Activated T-helper 1 cell treated with Interleukin-2 at 50 U/mL for 16 hours (primary cell): ENCODE results near the gene KY.

Experiments used
- DNase-seq: peaks from one replicate; pipeline ENCODE4 v3.0.0-alpha.2; 2020; ENCODE audit warnings: low read depth

The KY gene

DNA sequence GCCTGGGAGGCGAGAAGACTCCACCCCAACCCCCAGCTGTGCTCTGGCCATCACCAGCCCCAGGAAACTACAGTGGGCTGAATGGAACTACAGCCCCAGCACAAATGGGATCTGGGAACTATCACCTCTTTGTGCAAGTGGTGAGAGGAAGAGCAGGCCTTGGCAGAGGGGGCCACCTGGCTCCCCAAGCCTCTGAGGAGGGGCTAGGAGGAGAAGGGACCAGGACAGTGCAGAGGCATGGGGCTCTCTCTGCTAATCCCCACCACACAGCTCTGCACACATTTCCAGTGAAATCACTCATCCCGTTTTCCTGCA, 31.6 kb downstream of the KY start:
- no peak for DNase-seq

DNA sequence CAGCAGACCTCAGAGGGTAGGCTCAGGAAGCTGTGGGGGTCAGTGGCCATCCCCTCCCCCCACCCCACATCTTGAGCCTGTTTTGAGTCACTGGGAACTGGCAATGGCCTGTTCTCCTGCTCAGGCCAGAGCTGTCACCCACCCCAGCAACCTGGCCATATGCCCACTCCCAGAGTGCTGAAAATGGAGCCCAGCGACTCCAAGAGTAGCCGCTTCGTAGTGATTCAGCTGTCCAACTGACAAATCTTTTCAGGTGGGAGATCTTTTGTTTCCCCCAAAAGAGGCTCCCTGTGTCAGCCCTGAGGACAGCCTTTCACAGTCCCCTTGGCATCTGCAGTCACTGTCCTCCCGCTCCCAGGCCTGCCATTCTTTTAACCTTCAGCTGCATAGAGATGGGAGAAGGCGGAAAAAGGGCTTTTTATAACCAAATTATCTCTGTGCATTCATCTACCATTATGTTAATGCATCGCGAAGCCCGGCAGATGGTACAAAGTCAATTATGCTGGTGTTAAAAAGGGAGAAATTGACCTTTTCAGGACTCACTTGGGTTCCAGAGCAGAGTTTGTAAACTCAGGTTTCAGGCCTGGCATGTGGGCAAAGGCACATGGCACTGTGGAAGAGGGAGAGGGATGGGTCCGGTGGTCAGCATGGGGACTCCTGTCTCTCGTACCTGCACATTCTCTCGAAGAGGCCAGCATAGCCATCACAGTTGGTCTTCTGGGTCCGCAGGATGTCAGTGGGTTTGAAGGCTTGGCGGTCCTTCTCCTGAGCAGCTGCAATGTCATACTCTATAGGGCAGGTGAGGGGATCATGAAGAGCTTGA, 32.1 kb downstream of the KY start:
- DNase-seq = no peak

DNA sequence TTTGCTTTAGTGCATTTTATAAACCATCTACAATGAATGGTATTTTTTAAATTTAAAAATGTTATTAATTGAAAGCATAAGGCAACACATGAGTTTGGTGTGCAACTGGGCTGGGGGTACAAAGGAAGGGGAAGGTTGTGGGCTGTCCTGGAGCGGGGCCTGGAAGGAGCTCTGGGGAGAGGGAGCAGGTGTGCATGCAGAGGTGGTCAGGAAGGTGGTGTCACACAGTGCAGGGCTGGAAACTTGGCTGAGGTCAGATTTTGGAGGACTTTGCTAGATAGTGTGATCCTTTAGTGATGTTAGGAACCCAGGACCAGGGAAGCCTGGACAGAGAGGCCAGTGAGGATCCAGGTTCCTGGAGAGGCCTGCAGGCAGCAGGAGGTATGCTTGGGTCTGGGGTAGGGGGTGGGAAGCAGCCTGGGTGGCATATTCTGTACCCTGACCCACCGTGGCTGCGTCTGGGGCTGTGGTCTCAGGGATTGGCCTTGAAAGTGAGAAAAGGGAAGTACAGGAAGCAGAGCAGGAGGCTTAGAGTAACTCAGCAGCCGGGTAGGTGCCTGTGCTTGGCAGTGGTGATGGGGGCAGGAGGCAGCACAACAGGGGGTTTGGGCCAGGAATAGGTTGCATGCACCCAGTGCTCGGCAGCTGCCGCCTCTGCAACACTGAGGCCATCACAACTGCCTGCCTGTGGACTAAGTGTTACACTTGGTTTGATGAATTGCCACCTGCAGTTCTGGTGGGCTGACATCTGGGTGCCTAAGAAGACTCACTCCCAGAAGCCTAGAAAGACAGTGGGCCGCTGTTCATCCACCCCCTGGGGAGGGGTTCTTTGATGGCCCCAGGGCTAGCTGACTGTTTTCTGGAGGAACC, 33.0 kb downstream of the KY start:
- DNase-seq = no peak

DNA sequence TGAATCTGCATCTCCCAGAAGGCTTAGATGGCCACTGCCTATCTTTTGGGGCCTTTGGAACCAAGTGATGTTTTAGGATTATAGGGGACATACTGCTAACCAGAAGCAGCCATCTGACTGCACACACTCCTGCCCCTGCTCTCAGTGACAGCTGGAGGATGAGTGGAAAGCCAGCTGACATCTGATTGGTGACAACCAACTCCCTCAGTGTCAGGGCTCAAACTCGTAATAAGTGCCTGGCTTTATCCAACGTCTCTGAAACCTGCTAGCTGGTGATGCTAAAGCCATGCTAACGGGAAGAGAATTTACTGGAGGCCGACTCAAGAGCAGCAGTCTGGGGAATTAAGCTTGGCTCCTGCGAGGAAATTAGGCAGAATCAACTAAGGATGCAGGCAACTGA, 35.1 kb downstream of the KY start:
- DNase-seq = no peak

DNA sequence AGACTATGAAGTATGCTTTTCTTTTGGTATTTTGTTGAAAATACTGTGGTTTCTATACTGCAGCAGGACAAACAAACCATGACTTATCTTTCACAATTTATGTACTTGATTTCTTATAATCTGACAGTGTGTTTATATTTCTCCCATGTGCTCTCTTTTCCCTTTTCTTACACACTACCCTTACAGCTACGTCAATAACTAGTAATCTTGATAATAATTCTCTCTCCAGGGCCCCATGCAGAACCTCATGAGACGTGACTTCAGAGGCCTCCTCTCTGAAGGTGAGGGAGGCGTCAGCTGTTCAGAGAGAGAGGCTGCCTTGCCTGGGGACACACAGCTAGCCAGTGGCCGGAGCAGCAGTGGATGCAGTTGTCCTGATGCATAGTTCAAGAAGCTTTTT, 35.9 kb downstream of the KY start:
- DNase-seq = no peak

DNA sequence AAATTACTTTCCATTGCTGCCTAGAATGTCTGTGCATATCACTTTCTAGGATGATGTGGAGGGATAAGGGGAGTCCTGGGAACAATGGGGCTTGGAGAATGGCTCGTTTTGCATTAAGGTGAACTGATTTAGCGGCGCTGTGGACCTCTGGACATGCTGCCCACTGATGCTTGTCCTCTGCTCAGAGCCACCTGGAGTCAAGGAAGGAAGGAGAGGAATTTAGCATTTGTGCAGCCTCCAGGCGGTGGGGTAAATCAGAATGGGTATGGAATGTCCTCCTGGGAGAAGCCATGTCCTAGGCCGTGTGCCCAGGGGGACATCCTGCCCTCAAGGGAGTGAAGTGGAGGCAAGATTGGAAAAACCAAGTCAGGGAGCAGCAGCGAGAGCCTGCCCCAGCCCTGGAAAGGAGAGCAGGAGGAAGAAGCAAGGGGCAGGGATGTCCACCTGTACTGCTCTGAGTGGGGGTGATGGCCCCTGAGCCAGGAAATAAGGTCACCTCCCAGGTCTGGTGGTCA, 37.8 kb downstream of the KY start:
- DNase-seq = no peak

DNA sequence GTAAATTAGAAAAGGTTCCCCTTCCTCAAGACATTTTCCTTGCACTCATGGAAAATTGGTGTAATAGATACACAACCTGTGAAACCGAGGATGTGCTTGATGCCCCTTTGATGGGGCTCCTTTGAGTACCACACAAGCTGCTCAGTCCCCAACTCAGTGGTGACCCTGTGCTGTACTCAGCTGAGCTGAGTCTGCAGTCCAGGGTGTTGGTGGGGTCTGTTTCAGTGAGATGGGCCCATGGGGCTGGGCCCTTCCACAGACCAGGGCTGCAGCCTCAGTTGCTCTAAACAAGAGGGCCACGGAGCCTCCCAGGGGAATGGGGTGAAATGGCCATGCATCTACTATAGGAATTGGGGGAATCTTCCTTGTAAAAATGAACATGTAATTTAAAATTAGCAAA, 39.3 kb downstream of the KY start:
- DNase-seq = no peak

DNA sequence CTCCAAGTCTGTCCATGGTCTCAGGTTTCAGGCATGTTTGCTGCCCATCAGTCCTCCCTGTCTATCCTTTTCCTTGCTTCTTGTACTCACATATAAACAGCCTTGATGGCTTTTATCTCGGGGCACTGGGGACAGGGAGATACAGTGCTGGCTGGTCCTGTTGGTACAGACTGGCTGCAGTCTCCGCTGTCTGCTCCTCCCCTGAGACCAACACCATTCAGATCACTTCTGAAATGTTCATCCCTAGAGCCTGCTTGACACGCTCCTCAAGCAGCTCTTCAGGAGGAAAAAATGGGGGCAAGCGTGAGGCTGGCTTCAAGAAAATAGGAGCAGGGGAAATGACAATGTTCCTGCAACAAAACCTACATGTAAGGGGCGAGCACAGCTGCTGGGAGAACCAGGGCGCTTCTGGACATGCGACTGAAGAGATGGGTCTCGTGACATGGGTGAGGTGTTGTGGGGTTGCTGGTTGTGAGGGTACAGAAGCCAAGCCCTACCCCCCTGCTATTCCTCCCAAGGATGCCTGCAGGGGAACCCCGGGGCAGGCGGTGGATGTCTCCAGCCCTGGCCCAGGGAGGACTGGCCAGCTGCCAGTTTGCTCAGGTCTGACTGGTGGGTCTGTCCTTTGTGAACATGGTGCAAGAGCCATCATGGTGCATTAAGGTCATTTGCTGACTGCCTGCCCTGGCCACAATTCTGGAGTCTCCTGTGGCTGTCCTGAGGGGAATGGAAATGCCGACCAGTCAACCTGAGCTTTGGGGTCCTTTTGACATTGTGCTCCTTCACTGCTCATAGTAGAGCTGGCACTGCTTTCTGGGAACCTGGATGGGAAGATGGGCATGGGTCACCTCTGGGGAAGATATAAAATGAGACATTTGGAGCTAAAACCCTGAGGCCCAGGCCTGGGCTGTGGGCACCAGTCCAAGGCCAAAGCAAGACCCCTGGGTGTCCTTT, 40.1 kb downstream of the KY start:
- no peak for DNase-seq

DNA sequence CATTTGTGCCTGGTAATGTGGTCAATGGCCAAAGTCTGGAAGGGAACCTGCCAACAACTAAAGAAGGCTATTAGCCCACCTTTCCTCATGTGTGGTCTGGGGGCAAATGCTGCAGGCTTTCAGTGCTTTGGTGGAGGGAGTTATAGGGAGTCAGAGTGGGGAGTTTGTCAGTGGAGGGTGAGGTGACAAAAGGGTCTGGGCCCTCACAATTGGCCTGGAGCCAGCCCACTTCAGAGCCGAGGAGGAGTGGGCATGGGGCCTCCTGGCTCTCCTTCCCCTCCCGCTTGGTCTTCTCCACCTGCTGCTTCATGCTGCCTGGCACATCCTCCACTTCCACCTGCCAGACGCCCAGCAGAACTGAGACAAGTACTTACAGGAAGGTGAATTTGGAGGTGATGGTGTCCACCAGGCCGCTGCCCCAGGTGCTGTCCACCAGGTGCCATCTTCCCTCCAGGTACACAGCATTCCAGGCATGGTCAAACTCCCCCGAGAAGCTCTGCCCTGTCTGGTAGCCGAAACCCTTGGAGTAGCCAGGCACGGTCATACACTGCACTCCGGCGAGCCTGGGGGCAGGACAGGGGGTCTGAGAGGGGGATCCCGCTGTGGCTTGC, 40.9 kb downstream of the KY start:
- no peak for DNase-seq

DNA sequence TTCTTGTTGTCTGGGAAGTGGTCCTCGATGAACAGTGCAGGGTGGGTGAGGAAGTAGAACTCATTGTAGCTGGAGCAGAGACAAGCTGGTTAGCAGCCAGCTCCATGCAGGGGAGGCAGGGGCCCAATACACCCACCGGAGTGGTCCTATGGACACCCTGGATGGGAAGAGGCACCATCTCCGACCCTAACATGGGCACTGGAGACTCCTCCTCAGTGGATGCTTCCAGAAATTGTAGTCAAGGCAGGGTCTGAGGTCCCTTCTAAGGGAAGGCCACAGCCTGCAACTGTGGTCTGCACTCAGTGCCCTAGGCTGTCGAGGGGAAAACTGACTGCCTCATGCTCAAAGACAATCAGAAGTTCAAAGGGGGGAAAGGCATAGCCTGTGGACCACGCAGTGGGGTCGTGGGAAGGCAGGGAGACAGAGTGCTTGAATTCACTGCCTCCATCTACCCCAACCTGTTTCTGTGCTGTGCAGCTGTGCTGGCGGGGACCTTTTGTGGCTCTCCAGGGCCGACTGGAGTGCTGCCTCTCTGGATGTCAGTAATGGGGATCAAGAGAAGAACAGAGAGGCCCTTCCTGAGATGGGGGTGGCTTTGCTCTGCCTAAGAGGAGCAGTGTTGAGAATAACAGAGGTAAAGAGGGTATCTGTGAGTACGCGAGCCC, 41.9 kb downstream of the KY start:
- DNase-seq = no peak

DNA sequence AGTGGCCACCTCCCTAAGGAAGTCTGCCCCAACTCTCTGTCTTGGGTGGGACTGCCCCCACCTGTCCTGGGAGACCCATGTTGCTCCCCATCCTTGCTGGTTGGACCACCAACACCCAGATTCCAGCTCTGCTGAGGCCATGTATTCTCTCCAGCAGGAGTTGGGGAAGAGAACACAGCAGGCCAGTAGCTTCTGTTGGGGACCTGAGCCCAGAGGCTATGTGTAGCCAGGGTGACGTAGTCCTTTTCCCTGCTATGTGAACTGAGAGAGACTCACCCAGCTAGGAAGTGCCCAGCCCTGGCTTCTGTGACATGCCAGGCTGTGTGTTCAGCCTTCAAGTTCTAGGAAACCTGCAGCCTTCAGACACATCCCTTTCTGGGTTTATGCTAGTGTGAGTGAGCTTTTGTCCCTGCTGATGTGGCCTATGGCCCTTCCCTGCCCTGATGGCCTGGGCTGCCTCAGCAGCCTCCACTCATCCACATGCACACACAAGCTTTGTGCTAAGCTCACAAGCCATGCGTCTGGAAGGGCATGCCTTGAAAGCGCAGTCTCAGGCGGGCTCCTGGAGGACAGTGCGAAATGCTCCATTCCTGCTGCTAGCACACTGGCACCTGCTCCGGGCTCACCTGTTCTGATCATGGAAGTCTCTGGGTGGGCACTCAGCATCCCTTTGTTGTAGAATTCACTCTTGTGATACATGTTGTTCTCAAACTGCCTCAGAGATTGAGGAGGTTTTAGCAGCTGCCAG, 42.6 kb downstream of the KY start:
- DNase-seq = no peak

DNA sequence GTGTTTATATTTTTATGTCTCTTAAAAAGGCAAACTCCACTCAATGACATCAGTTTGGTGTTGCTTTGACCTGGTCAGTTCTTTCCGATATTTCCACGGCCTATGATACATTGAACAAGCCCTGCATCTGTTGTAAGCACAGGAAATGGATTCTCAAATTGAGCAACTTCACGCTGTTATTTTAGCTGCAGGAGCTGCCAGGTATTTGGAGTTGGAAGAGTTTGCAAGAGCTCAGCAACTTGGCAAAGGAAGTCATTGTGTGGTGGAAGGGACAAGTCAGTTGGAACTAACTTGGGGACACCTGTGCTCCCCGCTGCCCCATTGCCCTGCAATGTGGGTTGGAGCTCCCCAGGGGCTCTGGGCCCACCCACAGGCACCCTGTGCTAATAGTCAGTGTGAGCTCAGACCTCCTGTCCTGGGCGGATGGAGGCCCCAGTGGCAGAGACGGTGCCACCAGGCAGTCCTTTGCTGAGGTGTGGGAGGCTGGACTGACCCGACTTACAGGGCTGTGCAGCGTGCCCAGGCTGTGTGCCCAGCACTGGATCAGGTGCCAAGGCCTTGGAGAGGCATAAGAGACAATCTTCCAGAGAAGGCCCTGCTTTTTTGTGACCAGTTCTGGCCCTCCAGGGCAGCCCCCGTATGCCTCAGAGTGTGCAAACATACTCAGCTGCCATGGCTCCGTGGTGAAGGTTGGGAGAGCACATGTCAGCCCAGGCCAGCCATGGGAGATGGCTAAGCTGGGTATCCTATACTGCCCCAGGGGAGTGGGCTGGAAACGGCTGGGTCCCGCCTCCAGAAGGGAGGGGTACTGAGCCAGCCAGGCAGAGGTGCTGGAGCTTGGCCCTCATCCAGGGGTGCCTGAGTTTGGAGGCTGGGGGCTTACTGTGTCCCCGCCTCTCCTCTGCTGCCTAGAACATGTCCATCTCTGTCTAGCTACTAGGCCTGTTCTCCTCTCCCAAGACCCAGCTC, 43.5 kb downstream of the KY start:
- DNase-seq = no peak

DNA sequence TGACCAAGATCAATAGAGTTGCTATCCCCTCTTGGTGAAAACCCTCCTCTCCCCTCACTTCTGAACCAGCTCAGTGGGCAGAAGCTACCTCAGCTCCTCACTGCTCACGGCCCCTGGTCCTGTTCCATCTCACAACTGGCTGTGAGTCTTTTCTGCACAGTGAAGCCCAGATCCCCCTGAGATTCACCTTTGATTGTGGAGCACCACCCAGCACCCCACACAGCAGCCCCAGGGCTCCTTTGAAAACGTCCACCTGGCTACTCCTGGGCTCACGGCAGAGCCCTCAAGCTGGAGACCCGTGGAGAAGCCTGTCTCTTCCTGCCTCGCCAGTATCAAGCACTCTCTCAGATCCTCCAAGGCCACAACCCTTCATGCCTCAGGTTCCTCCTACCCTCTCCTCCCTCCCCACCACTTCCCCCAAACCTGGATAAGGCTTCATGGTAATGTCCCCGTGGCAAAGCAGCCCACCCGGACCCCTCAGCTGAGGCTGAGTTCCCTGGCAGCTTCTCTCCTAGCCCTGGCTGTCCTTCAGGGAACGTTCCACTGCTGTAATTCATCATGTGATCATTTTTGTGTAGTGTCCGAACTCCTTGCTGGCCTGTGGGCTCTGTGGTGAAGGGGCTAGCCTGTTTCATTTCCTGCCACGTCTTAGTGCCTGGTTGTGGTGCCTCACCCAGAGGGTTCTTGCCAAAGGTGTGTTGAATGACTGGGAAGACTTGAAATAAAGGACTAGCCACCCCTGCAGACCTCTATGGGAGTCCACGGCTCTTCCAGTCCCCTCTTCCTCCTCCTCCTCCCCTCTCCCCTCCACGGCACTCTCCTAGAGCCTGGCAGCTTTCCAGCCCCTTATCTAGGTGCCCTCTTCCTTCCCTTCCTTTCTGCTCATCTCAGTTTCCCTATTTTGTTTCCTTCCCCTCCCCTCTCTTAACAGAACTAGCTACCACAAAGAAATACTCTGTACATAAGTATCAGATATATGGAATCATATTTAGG, 44.5 kb downstream of the KY start:
- DNase-seq = no peak

DNA sequence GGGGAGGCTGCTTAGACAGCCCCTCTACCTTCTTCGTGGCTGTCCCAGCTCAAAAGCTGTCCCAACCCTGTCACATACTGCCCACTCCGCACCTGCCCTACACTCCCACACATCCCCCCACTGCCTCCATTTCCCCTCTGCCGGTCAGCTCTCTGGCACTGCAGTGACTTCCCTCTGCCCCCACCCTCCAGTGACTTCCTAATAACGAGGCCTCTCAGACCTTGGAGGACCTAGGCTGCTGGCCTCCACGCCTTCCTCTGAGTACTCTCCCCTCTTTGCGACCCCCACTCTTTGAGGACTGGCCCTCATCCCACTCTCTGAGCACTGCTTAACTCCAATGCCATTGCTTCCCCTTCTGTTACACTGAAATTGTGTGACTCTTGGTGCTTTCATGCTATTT, 45.3 kb downstream of the KY start:
- DNase-seq = no peak

DNA sequence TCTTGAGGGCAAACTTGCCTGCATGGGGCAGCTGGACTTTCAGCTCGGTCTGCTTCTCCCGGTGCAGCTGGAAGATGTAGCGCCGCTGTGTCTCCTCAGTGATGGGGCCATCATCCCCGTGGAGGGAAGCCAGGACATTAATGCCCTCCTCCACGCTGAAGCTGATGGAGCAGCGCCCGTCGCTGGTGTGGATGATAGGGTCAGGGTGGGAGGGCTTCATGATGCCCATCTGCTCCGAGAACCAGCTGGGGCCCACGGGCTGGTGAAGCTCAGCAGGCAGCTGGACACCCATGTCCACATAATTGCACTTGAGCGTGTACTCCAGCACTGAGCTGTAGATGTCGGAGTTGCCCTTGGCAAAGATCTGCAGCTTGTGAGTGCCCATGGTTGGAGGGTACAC, 46.9 kb downstream of the KY start:
- DNase-seq = no peak

DNA sequence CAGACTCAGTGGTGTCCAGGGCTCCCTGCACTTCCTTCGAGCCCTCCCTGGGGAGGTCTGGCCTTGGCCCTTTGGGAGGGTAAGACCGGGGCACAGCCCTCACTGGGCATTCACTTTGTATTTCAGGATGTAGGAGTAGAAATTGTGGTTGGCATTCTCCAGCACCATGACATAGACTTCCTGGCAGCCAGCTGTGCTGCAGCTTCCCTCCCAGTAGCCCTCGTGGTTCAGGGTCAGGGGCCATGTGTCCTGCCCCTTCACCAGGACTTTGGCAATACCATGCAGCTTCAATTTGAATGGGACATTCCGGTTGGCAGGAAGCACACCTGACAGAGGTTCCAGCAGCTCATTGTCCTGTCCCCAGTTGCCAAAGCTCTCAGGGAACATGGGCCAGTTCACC, 47.3 kb downstream of the KY start:
- DNase-seq = no peak

DNA sequence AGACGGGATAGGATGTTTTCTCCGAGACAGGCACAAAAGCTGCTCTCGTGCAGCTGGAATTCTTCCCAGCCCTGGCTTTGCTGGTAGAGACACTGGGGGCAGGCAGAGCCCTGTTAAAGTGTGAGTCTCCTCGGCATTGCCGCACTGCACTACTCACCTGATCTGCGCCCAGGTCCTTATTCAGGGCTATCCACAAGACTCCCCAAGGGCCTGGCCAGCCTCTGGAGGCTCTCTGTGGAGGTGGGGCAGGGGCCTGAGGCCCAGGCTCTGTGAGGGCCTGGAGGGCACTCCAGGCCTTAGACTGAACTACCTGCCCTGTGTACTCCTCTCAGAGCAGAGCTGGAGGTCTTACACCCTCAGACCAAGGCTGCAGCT, 48.4 kb downstream of the KY start:
- DNase-seq = no peak
